Psoas muscle (tissue), 8 donors: ENCODE measurements around the gene KIAA1958. TPM values are rescaled to one million over a fixed set of nuclear protein-coding genes. Genes with fewer than 3 reads are reported as not detected.

ENCODE experiments used
- ATAC-seq, 4 donors: fragments of 200-7000 bp; cut with Tn5 transposase; one replicate each; pipeline ENCODE4 v1.9.1; 2020; ENCODE audit warnings: moderate library complexity in 3 of 4, mild to moderate bottlenecking in 2 of 4
- DNase-seq, 2 donors: peaks; one replicate each; pipeline ENCODE4 v3.0.0-alpha.2; 2020
- H3K27ac ChIP-seq: fragments of 200-600 bp; one replicate; pipeline ENCODE4 v1.8.0; 2022
- H3K27me3 ChIP-seq, 3 donors: fragments of 200-600 bp in 1 of 3; one replicate each; pipeline versions ENCODE4 v1.6.1 to v1.8.0; 2013 to 2022; ENCODE audit warnings: low read length in 2 of 3, mild to moderate bottlenecking in 2 of 3, moderate library complexity in 1 of 3; ENCODE audit not compliant: insufficient read depth in 3 of 3
- H3K36me3 ChIP-seq, 2 donors: fragments of 200-600 bp in 1 of 2; one replicate each; pipeline versions ENCODE4 v1.6.1 to v1.8.0; 2013 to 2022; ENCODE audit warnings: low read depth in 1 of 2, mild to moderate bottlenecking in 1 of 2, moderate library complexity in 1 of 2; ENCODE audit not compliant: insufficient read depth in 1 of 2
- H3K4me1 ChIP-seq: fragments of 200-600 bp; one replicate; pipeline ENCODE4 v1.8.0; 2022
- H3K4me3 ChIP-seq: fragments of 200-600 bp; one replicate; pipeline ENCODE4 v1.8.0; 2022; ENCODE audit warnings: mild to moderate bottlenecking
- H3K9me3 ChIP-seq: fragments of 200-600 bp; one replicate; pipeline ENCODE4 v1.8.0; 2022
- WGBS, 3 donors: extraction: QIAGEN DNeasy Blood & Tissue Kit; methylation state at CpG; one replicate each; pipeline versions ENCODE4 v1.1.6 to v1.1.7; 2013; 5-methylcytosine and 5-hydroxymethylcytosine counted together
- intact Hi-C, 2 donors: fragments of 100-400 bp; cut with DNase I; formaldehyde crosslinking; loops; one replicate each; pipeline versions ENCODE4 v1.11.0 to v1.14.2; 2022
- polyA plus RNA-seq, 3 donors: library from polyadenylated mRNA; stranded (reverse); fragments of 200-250 nt; gene quantifications; one replicate each; pipeline ENCODE4 v1.2.3, GENCODE V29; 2013
- total RNA-seq, 4 donors: library from RNA; stranded (reverse); fragmentation: NEBNext Ultra II Directional in 2 of 4; extraction: Animal tissue kit (Norgen Biotek cat#: 25700) in 2 of 4; gene quantifications; one replicate each; pipeline versions ENCODE4 v1.2.1 to v1.2.4, GENCODE V29; 2021 to 2023
- TF ChIP-seq, protein P1 (sequence below): fragments of 200-600 bp; IDR thresholded peaks from one replicate; pipeline ENCODE4 v1.8.0; 2022; ENCODE audit warnings: antibody characterized with exemption
- donor health status: healthy with polysubstance abuse.
- donor health status: DM: no; HTN: no; CAD: no; lungs with moderate emphysema.
- donor health status: Bipolar disorder and iron deficiency.
- donor health status: healthy.
- donor health status: DM: yes; HTN: yes; CAD: no.
- donor health status: DM: no; HTN: no; CAD: no.
- donor health status: DM: no; HTN: no; CAD: no.
- donor health status: DM: yes; HTN: yes; CAD: no.

The KIAA1958 gene
- total and polyA plus RNA-seq, 7 donors, result 0.56 to 4.1 (median 1.5) TPM

DNA sequence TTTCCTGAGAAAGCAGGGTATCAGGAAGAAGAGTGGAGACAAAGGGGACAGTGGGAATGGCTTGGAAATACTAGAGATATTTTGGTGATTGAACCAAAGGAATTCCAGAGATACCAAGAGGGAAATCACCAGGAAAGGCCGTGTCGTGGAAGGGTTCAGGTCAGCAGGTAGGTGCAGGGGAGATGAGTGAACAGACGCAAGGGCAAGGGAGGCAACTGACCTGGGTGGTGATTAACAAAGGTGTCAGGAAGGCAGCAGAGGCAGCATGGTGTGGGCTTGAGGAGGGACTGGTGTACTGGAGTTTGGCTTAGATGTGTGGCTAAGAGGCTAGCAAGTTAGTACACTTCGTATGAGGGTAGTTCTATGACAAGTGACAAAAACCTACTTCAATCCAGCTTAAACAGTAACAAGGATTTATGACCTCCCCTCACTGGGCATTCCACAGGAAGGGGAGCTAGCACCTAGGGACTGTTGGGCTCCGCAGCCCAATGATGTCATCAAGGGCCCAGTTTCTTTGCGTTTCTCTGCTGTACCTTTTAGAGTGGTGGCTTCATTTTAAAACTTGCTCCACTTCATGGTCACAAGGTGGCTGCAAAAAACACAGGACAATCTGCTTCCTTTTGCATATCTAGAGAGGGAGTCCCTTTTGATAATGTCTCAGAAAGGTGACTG lies 194.2 kb downstream of the KIAA1958 start:
- H3K4me1 ChIP-seq, result no peaks in the 10 kb centered on the region
- intact Hi-C loops, result no loop called here
- no peak overlapping the region for H3K4me3 ChIP-seq
- WGBS, 3 donors, result 73 to 76% (median 75%) methylated on average over 6 of the region's 6 CpGs
- H3K27me3 ChIP-seq, result no peaks in the 10 kb centered on the region
- H3K9me3 ChIP-seq, result peaks cover 3% of the 10 kb centered on the region
- H3K27ac ChIP-seq, result no peak overlapping the region
- DNase-seq, result no peak
- no peak for ATAC-seq
- TF ChIP-seq, protein P1, sequence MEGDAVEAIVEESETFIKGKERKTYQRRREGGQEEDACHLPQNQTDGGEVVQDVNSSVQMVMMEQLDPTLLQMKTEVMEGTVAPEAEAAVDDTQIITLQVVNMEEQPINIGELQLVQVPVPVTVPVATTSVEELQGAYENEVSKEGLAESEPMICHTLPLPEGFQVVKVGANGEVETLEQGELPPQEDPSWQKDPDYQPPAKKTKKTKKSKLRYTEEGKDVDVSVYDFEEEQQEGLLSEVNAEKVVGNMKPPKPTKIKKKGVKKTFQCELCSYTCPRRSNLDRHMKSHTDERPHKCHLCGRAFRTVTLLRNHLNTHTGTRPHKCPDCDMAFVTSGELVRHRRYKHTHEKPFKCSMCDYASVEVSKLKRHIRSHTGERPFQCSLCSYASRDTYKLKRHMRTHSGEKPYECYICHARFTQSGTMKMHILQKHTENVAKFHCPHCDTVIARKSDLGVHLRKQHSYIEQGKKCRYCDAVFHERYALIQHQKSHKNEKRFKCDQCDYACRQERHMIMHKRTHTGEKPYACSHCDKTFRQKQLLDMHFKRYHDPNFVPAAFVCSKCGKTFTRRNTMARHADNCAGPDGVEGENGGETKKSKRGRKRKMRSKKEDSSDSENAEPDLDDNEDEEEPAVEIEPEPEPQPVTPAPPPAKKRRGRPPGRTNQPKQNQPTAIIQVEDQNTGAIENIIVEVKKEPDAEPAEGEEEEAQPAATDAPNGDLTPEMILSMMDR, result no peak
- peaks cover 0 to 12% of the 10 kb centered on the region in 2 donors for H3K36me3 ChIP-seq

DNA sequence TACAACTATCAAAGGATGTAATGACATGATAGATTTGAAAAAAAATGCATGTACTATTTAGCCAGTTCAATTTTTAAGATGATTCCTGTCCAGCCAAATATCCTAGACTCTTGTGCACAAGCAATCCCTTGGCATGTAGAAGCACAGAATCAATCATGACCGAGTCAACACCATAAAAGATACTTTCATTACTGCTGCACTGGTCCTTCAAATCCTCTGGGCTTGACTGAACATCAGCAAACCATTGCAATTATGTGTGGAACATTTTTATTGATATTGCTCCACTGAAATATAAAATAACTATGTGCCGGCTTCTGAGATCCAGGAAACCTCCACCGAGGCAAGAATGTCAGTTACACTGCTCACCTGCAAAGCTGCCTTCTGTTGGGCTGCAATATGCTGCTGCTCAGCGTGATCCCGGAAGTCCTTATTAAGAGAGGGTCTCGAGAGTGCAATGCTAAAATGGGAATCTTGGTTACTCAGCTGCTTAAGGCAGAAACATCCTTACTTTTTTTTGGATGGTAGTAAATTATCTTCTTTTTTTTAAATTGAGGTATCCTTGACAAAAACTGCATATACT lies 202.6 kb downstream of the KIAA1958 start:
- intact Hi-C loops, result no loop called here
- DNase-seq (no peak), ATAC-seq (no peak)
- Histone ChIP-seq H3K9me3 (no peaks in the 10 kb centered on the region), H3K27me3 (no peaks in the 10 kb centered on the region), H3K36me3 (peaks cover 2 to 83% of the 10 kb centered on the region in 2 donors), H3K27ac (no peak overlapping the region), H3K4me1 (no peaks in the 10 kb centered on the region), H3K4me3 (no peak overlapping the region)
- WGBS, 3 donors, result 75 to 82% (median 80%) methylated on average over 6 of the region's 6 CpGs
- TF ChIP-seq, protein P1, result no peak

DNA sequence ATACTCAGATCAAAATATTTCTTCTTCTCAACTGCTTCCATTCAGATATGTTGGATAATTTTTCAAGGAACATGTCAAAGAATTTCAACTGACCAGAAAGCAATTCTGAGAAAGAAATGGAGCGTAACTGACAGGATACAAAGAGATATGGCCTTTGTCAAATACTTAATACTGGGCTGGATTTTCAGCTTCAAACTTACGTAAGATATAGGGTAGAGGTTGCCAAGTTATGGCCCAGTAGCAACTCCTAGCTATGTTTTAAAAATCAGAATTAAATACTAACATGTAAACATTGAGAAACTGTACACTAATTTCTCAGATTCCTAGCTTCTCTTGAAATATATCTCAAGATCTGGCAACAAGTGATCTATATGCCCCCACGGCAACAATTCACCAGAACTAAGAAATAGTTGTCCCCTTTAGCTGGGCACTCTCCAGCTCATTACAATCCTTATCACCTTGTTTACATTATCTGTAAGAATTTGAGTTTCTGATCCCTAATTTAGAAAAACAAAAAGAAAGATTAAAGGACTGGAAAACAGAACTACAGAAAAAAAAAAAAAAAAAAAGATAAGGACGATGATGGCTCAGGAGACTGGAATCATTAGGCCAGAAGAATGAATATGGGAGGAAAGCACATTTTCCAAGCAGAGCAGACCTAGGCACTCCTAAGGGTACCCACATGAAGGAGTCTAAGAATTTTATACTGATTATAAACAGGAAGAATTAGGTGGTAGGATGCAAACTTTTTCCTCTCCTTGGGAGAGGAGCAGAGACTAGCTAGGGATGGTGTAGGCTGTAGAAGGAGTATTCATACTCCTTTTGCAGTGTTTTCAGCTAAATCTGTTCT lies 208.3 kb downstream of the KIAA1958 start:
- no peak overlapping the region for H3K27ac ChIP-seq
- intact Hi-C loops, result no loop called here
- no peaks in the 10 kb centered on the region for H3K4me1 ChIP-seq
- H3K36me3 ChIP-seq, result peaks cover 7 to 41% of the 10 kb centered on the region in 2 donors
- WGBS, 3 donors, result 94 to 97% (median 97%) methylated on average over 4 of the region's 4 CpGs
- no peak for ATAC-seq
- TF ChIP-seq, protein P1, result no peak
- H3K4me3 ChIP-seq, result no peak overlapping the region
- H3K9me3 ChIP-seq, result no peaks in the 10 kb centered on the region
- no peaks in the 10 kb centered on the region for H3K27me3 ChIP-seq
- no peak for DNase-seq

DNA sequence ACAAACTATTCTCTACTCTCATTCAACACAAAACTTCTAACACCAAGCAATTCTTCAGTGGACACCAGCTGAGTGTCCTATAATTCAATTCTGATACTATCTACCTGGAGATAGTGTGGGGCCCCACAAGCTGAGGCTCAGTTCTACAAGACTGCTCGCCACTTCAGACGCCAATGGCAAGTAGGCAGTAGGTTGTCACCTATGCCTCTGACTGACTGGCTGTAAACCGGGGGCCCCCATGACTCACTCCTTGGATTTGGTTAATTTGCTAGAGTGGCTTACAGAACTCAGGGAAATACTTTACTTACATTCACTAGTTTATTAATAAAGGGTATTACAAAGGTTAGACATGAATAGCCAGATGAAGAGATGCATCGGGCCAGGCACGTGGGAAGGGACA lies 209.8 kb downstream of the KIAA1958 start:
- Histone ChIP-seq H3K27ac (no peak overlapping the region), H3K36me3 (peaks cover 4 to 32% of the 10 kb centered on the region in 2 donors), H3K27me3 (no peaks in the 10 kb centered on the region), H3K4me1 (no peaks in the 10 kb centered on the region), H3K9me3 (no peaks in the 10 kb centered on the region), H3K4me3 (no peak overlapping the region)
- no peak for DNase-seq
- 97% methylated on average over 5 of the region's 5 CpGs for WGBS, 3 donors
- TF ChIP-seq, protein P1, result no peak
- no peak for ATAC-seq
- intact Hi-C loops, result no loop called here
